ENCODE results near the gene CBARP. TPM values are rescaled to one million over a fixed set of nuclear protein-coding genes. Genes with fewer than 3 reads are reported as not detected.

CBARP gene
- polyA plus RNA-seq, 1 of the 3 experiments (the other 2 are of a cell fraction), result 5.1 TPM

- Histone ChIP-seq H3K27me3 (ENCODE audit: insufficient read depth) (no peaks in the 10 kb centered on the region), H3K9ac (no peak overlapping the region), H3K36me3 (replicated peaks in 1 of 2; ENCODE audit: control insufficient read depth in 1 of 2, insufficient read depth in 2 of 2, low read length in 1 of 2) (no peaks in the 10 kb centered on the region), H3K4me1 (ENCODE audit: control insufficient read depth in 1 of 2, insufficient read depth in 2 of 2, low read depth in 1 of 2, low read length in 1 of 2) (peaks cover 7 to 8% of the 10 kb centered on the region in 2 experiments; a peak in 1 of 4 replicates), H3K4me3 (ENCODE audit: low read depth in 2 of 2, low read length in 1 of 2) (no peak overlapping the region), H3K27ac (ENCODE audit: low read depth in 2 of 2, low read length in 1 of 2) (no peak overlapping the region), H3K9me2 (no peaks in the 10 kb centered on the region), H3F3A (replicated peaks; ENCODE audit: insufficient read depth) (peaks cover 13% of the 10 kb centered on the region), H4K20me1 (ENCODE audit: insufficient read depth) (no peaks in the 10 kb centered on the region), H3K79me2 (ENCODE audit: insufficient read depth) (no peaks in the 10 kb centered on the region), H2AFZ (ENCODE audit: low read depth) (no peak overlapping the region), H3K4me2 (no peak overlapping the region), H3K9me3 (no peaks in the 10 kb centered on the region)
- TF ChIP-seq EZH2phosphoT487 (IDR thresholded peaks at IDR 0.05; ENCODE audit: borderline replicate concordance, low read depth) (no peak), FOXJ3 (CRISPR knock-in tag; IDR thresholded peaks at IDR 0.05) (no peak), POLR2AphosphoS5 (IDR thresholded peaks at IDR 0.05; ENCODE audit: low read depth, low read length) (no peak)
- WGBS (ENCODE audit: low lambda C conversion rate), result 93% methylated on average over 6 of the region's 10 CpGs
- CTCF ChIA-PET, result interaction anchor here (1.5 to 4.3 kb wide), 4 partner anchors 41 to 94 kb away, joined by 4 to 40 read pairs (median 7); no protein-coding TSS in a partner anchor
- DNase-seq, result no peak
- POLR2A ChIA-PET, result no interaction called here
Observed at GRCh38 chr19:1199531-1199930, 38.3 kb downstream of the CBARP start.

GRCh38 chr19:1189419-1189818 is 48.4 kb downstream of the CBARP start:
- Histone ChIP-seq H3K36me3 (replicated peaks in 1 of 2; ENCODE audit: control insufficient read depth in 1 of 2, insufficient read depth in 2 of 2, low read length in 1 of 2) (no peaks in the 10 kb centered on the region), H3K4me3 (ENCODE audit: low read depth in 2 of 2, low read length in 1 of 2) (no peak overlapping the region), H3K9me2 (no peaks in the 10 kb centered on the region), H3K4me1 (ENCODE audit: control insufficient read depth in 1 of 2, insufficient read depth in 2 of 2, low read depth in 1 of 2, low read length in 1 of 2) (no peaks in the 10 kb centered on the region), H3K79me2 (ENCODE audit: insufficient read depth) (no peaks in the 10 kb centered on the region), H3K27ac (ENCODE audit: low read depth in 2 of 2, low read length in 1 of 2) (no peak overlapping the region), H3K9me3 (no peaks in the 10 kb centered on the region), H2AFZ (ENCODE audit: low read depth) (0 out of 2 replicates have a peak overlapping the region, but pooled peaks have one; percentile 63), H4K20me1 (ENCODE audit: insufficient read depth) (no peaks in the 10 kb centered on the region), H3K4me2 (no peak overlapping the region), H3K27me3 (ENCODE audit: insufficient read depth) (no peaks in the 10 kb centered on the region), H3F3A (replicated peaks; ENCODE audit: insufficient read depth) (peaks cover 3% of the 10 kb centered on the region), H3K9ac (no peak overlapping the region)
- ChIA-PET POLR2A (no interaction called here), CTCF (no interaction called here)
- WGBS (ENCODE audit: low lambda C conversion rate), result 87% methylated on average over 8 of the region's 9 CpGs
- no peak for DNase-seq
- TF ChIP-seq YY1 (IDR thresholded peaks at IDR 0.05; ENCODE audit: low read depth), result no peak
- TF ChIP-seq TAF1 (IDR thresholded peaks at IDR 0.05; ENCODE audit: borderline replicate concordance, low read depth, low read length), result no peak

GRCh38 chr19:1183543-1184172 is 54.1 kb downstream of the CBARP start:
- DNase-seq, result peak; percentile 10

More at GRCh38 chr19:1183543-1184172, 54.1 kb downstream of the CBARP start:
- H3K9me3 ChIP-seq, result no peaks in the 10 kb centered on the region
- no peak overlapping the region; the same call in 1 of the 2 replicates for H3K4me2 ChIP-seq
- H4K20me1 ChIP-seq (ENCODE audit: insufficient read depth), result no peaks in the 10 kb centered on the region
- ChIA-PET CTCF (interaction anchor here (2.1 kb wide), 1 partner anchor 71 kb away, joined by 9 read pairs; no protein-coding TSS in a partner anchor), POLR2A (interaction anchor here (1.1 kb wide), 1 partner anchor 8 kb away, joined by 3 read pairs; no protein-coding TSS in a partner anchor)
- H3K27me3 ChIP-seq (ENCODE audit: insufficient read depth), result no peaks in the 10 kb centered on the region
- H3K4me1 ChIP-seq (ENCODE audit: control insufficient read depth in 1 of 2, insufficient read depth in 2 of 2, low read depth in 1 of 2, low read length in 1 of 2), result peaks cover 0 to 5% of the 10 kb centered on the region in 2 experiments; a peak in 1 of 4 replicates
- H2AFZ ChIP-seq (ENCODE audit: low read depth), result 0 out of 2 replicates have a peak overlapping the region, but pooled peaks have one; percentile 24
- peaks cover 9% of the 10 kb centered on the region for H3F3A ChIP-seq (replicated peaks; ENCODE audit: insufficient read depth)
- 84% methylated on average over 7 of the region's 19 CpGs for WGBS (ENCODE audit: low lambda C conversion rate)
- no peak overlapping the region for H3K27ac ChIP-seq (ENCODE audit: low read depth in 2 of 2, low read length in 1 of 2)
- no peak overlapping the region for H3K4me3 ChIP-seq (ENCODE audit: low read depth in 2 of 2, low read length in 1 of 2)
- no peaks in the 10 kb centered on the region for H3K36me3 ChIP-seq (replicated peaks in 1 of 2; ENCODE audit: control insufficient read depth in 1 of 2, insufficient read depth in 2 of 2, low read length in 1 of 2)
- no peak overlapping the region for H3K9ac ChIP-seq
- H3K79me2 ChIP-seq (ENCODE audit: insufficient read depth), result no peaks in the 10 kb centered on the region
- TF ChIP-seq FOSL2 (IDR thresholded peaks at IDR 0.05; ENCODE audit: borderline replicate concordance, low read depth) (peak; percentile 42; the same call in 1 of the 2 replicates), SMC3 (IDR thresholded peaks at IDR 0.05; ENCODE audit: low read depth, low read length) (no peak)
- no peaks in the 10 kb centered on the region for H3K9me2 ChIP-seq

Measured in SK-N-SH (cell line).